ENCODE data around the gene EMC8. TPM values are rescaled to one million over a fixed set of nuclear protein-coding genes. Genes with fewer than 3 reads are reported as not detected.

The EMC8 gene
- polyA plus RNA-seq, 1 experiment: 30.5 TPM

- TF ChIP-seq CTCF (IDR thresholded peaks at IDR 0.05; ENCODE audit: low read depth, low read length): no peak
- no peaks in the 10 kb centered on the region; the same call in 1 of the 2 replicates for H3K9me3 ChIP-seq (ENCODE audit: control insufficient read depth, insufficient read depth, low read length)
- H3K27ac ChIP-seq (ENCODE audit: low read depth, low read length): no peak overlapping the region
- H3K4me3 ChIP-seq (ENCODE audit: low read depth, low read length): no peak overlapping the region
- POLR2A ChIA-PET: no interaction called here
- H3K27me3 ChIP-seq (ENCODE audit: control insufficient read depth, insufficient read depth, low read length): peaks cover 43% of the 10 kb centered on the region
- CTCF ChIA-PET: interaction anchor here (2.6 kb wide), 1 partner anchor 8 kb away, joined by 7 read pairs; no protein-coding TSS in a partner anchor
- no peak for DNase-seq (ENCODE audit: low read depth, low spot score)
These were observed 13.7 kb upstream of the EMC8 start for GRCh38 chr16:85812811-85813700.

- CTCF ChIA-PET: interaction anchor here (2.6 kb wide), 1 partner anchor 9 kb away, joined by 7 read pairs; no protein-coding TSS in a partner anchor
- no peak overlapping the region for H3K27ac ChIP-seq (ENCODE audit: low read depth, low read length)
- POLR2A ChIA-PET: no interaction called here
- TF ChIP-seq CTCF (IDR thresholded peaks at IDR 0.05; ENCODE audit: low read depth, low read length): no peak
- no peaks in the 10 kb centered on the region; the same call in 1 of the 2 replicates for H3K9me3 ChIP-seq (ENCODE audit: control insufficient read depth, insufficient read depth, low read length)
- no peak for DNase-seq (ENCODE audit: low read depth, low spot score)
- peaks cover 39% of the 10 kb centered on the region for H3K27me3 ChIP-seq (ENCODE audit: control insufficient read depth, insufficient read depth, low read length)
- H3K4me3 ChIP-seq (ENCODE audit: low read depth, low read length): no peak overlapping the region
These were observed 12.9 kb upstream of the EMC8 start for GRCh38 chr16:85812031-85812807.

- Histone ChIP-seq H3K27ac (ENCODE audit: low read depth, low read length) (no peak overlapping the region), H3K27me3 (ENCODE audit: control insufficient read depth, insufficient read depth, low read length) (peaks cover 31% of the 10 kb centered on the region), H3K9me3 (ENCODE audit: control insufficient read depth, insufficient read depth, low read length) (no peaks in the 10 kb centered on the region; the same call in 1 of the 2 replicates), H3K4me3 (ENCODE audit: low read depth, low read length) (no peak overlapping the region)
- CTCF ChIA-PET: interaction anchor here (0.7 to 2.6 kb wide), 2 partner anchors 9 to 10 kb away, joined by 3 to 7 read pairs; no protein-coding TSS in a partner anchor
- POLR2A ChIA-PET: no interaction called here
- DNase-seq (ENCODE audit: low read depth, low spot score): no peak
- TF ChIP-seq CTCF (IDR thresholded peaks at IDR 0.05; ENCODE audit: low read depth, low read length): no peak
These were observed 11.4 kb upstream of the EMC8 start for GRCh38 chr16:85810742-85811115.

- no peak overlapping the region for H3K27ac ChIP-seq (ENCODE audit: low read depth, low read length)
- ChIA-PET POLR2A (no interaction called here), CTCF (interaction anchor here (0.7 to 1.2 kb wide), 2 partner anchors 9 kb away, joined by 3 to 5 read pairs; no protein-coding TSS in a partner anchor)
- no peak for TF ChIP-seq CTCF (IDR thresholded peaks at IDR 0.05; ENCODE audit: low read depth, low read length)
- DNase-seq (ENCODE audit: low read depth, low spot score): no peak
- H3K4me3 ChIP-seq (ENCODE audit: low read depth, low read length): no peak overlapping the region
- H3K27me3 ChIP-seq (ENCODE audit: control insufficient read depth, insufficient read depth, low read length): peaks cover 31% of the 10 kb centered on the region
- H3K9me3 ChIP-seq (ENCODE audit: control insufficient read depth, insufficient read depth, low read length): no peaks in the 10 kb centered on the region; the same call in 1 of the 2 replicates
These were observed 10.9 kb upstream of the EMC8 start for GRCh38 chr16:85810097-85810741.
